ENCODE data around the gene CA5B.
"Not testable (repeated sequence)": the region's sequence is repeated elsewhere in the genome, so short reads cannot be mapped to it uniquely, and the experiment has no call there.

Gene CA5B, protein sequence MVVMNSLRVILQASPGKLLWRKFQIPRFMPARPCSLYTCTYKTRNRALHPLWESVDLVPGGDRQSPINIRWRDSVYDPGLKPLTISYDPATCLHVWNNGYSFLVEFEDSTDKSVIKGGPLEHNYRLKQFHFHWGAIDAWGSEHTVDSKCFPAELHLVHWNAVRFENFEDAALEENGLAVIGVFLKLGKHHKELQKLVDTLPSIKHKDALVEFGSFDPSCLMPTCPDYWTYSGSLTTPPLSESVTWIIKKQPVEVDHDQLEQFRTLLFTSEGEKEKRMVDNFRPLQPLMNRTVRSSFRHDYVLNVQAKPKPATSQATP

DNA sequence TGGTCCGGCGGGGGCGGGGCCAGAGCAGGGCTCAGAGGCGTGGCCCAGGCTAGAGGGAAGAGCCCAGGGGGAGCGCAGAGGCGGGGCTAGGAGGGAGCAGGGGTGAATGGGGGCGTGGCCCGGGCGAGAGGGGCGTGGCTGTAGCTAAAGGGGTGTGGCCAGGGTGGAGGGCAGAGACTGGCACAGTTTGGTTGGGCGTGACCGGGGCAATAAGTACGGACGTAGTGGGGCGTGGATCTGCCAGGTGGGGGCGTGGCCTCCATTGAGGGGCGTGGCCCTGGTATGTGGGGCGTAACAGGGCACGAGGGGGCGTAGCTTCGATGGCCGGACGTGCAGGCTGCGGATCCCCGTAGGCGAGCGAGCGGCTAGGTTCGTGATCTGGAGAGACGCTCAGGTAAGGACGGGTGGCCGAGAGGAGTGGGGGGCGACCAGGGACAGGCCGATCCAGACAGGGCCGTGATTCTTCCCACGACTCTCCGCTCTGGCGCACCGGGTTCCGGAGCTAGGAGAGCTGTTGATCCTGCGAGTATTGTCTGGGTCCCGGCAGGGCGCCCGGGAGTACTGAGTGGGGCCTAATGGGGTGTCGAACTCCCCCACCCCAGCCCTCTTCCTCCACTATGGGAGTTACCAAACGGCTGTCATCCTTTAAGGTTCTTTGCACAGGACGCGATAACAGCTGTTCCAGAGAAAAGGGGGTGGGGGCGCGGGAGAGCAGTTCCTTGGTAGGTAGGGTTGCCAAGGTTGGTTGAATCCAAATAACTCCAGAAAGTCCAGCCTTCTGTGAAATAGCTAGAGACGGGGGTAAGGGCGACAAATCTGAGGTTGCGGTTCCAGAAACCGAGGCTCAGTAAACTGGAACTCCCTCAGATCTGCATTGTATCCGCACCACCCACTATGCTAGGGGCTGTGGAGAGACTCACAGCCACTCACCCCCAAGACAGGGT lies at the start of gene CA5B:
Gene CA5B (plus strand): TSS at position 312 of the 944 bp plus-strand sequence. CDS start 11,754 bp downstream, outside the sequence.
- Histone ChIP-seq H3K27ac (ENCODE audit: low read length) (no peak within 1 kb of the TSS), H3K4me1 (ENCODE audit: control insufficient read depth, insufficient read depth, low read length) (peaks cover 7% of the 10 kb centered on the region), H3K36me3 (ENCODE audit: control insufficient read depth in 2 of 2, insufficient read depth in 2 of 2, low read length in 2 of 2) (no peaks in the 10 kb centered on the region), H3K4me3 (ENCODE audit: low read length in 2 of 2) (peak within 1 kb of the TSS; percentile 72 to 78), H3K9me3 (ENCODE audit: control insufficient read depth in 2 of 2, low read length in 2 of 2) (no peaks in the 10 kb centered on the region), H3K9ac (ENCODE audit: low read length in 2 of 2) (peak within 1 kb of the TSS; percentile 48 to 60), H3K27me3 (ENCODE audit: control insufficient read depth in 1 of 2, insufficient read depth in 2 of 2, low read length in 2 of 2) (no peaks in the 10 kb centered on the region)

DNA sequence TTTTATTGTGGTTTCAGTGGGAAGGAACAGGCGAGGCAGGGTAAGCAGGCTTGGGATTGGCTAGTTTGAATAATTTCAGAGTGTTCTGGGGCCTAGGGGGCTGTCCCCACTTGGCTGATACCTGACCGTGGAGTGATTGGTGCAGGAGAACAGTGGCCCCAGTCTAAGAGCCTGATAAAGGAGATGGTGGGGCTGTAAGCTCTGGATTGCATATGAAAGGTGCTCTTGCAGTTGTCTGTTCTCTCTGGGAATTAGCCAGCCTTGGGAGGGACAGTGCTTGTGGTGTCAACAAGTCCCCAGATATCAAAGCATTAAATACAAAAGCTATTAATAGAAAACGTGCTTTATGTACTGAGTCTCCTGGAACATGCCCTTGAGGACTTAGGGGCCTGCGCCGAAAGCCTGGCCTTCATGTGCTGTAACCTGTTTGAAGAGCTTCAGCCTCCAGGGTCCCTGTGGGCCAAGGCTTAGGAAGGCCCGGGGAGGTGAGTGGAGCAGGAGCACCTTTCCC lies 43.1 kb upstream of the CA5B start:
- Histone ChIP-seq H3K27ac (ENCODE audit: low read length) (no peak overlapping the region), H3K27me3 (ENCODE audit: control insufficient read depth in 1 of 2, insufficient read depth in 2 of 2, low read length in 2 of 2) (no peaks in the 10 kb centered on the region), H3K36me3 (ENCODE audit: control insufficient read depth in 2 of 2, insufficient read depth in 2 of 2, low read length in 2 of 2) (peaks cover 0 to 15% of the 10 kb centered on the region in 2 donors), H3K9me3 (ENCODE audit: control insufficient read depth in 2 of 2, low read length in 2 of 2) (no peaks in the 10 kb centered on the region), H3K9ac (ENCODE audit: low read length in 2 of 2) (no peak overlapping the region), H3K4me1 (ENCODE audit: control insufficient read depth, insufficient read depth, low read length) (no peaks in the 10 kb centered on the region), H3K4me3 (ENCODE audit: low read length in 2 of 2) (no peak overlapping the region)

DNA sequence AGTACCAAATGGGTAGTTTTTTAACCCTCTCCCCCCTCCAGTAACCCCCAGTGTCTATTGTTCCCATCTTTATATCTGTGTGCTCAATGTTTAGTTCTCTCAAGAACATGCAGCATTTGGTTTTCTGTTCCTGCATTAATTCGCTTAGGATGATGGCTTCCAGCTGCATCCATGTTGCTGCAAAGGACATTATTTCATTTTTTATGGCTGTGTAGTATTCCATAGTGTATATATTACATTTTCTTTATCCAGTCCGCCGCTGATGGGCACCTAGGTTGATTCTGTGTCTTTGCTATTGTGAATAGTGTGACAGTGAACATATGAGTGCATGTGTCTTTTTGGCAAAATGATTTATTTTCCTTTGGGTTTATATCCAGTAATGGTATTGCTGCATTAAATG lies 41.6 kb upstream of the CA5B start:
- H3K27me3 ChIP-seq (ENCODE audit: control insufficient read depth in 1 of 2, insufficient read depth in 2 of 2, low read length in 2 of 2): no peaks in the 10 kb centered on the region
- H3K27ac ChIP-seq (ENCODE audit: low read length): no peak overlapping the region
- H3K4me1 ChIP-seq (ENCODE audit: control insufficient read depth, insufficient read depth, low read length): no peaks in the 10 kb centered on the region
- H3K36me3 ChIP-seq (ENCODE audit: control insufficient read depth in 2 of 2, insufficient read depth in 2 of 2, low read length in 2 of 2): peaks cover 0 to 11% of the 10 kb centered on the region in 2 donors
- H3K9me3 ChIP-seq (ENCODE audit: control insufficient read depth in 2 of 2, low read length in 2 of 2): no peaks in the 10 kb centered on the region
- H3K4me3 ChIP-seq (ENCODE audit: low read length in 2 of 2): no peak overlapping the region
- H3K9ac ChIP-seq (ENCODE audit: low read length in 2 of 2): no peak overlapping the region

DNA sequence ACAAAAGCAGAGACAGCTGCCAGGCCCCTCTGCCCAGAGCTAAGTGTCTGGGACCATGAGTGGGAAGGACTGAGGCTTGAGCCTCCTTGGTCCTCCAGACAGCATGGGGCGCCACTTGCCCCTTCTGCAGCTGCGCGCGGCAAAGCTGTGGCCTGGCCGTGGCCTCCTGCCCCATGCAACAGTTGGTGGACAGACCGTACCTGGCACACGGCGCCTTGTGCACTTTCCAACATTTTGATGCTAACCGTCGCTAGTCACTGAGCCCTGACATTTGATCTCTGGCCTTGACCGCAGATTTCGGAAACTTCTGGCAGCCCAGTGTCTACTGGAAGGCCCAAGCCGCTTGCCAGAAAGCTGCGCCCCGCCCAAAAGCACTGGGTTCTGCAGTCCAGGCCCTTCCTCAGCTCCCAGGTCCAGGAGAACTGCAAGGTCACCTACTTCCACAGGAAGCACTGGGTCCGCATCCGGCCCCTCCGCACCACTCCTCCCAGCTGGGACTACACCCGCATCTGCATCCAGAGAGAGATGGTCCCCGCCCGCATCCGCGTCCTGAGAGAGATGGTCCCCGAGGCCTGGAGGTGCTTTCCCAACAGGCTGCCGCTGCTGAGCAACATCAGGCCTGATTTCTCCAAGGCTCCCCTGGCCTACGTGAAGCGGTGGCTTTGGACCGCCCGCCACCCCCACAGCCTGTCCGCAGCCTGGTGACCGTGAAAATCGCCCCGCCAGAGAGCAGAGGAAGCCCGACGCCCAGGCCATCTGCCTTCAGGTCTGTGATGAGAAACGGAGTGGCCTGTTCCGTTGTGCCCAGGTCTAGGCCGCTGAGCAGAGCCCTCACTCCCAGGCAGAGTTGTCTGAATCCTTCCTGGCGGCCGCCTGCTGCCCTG lies 35.3 kb upstream of the CA5B start:
- H3K36me3 ChIP-seq (ENCODE audit: control insufficient read depth in 2 of 2, insufficient read depth in 2 of 2, low read length in 2 of 2): peaks cover 0 to 2% of the 10 kb centered on the region in 2 donors
- no peaks in the 10 kb centered on the region for H3K9me3 ChIP-seq (ENCODE audit: control insufficient read depth in 2 of 2, low read length in 2 of 2)
- H3K4me1 ChIP-seq (ENCODE audit: control insufficient read depth, insufficient read depth, low read length): no peaks in the 10 kb centered on the region
- H3K27me3 ChIP-seq (ENCODE audit: control insufficient read depth in 1 of 2, insufficient read depth in 2 of 2, low read length in 2 of 2): no peaks in the 10 kb centered on the region
- no peak overlapping the region for H3K9ac ChIP-seq (ENCODE audit: low read length in 2 of 2)
- no peak overlapping the region for H3K27ac ChIP-seq (ENCODE audit: low read length)
- no peak overlapping the region for H3K4me3 ChIP-seq (ENCODE audit: low read length in 2 of 2)

DNA sequence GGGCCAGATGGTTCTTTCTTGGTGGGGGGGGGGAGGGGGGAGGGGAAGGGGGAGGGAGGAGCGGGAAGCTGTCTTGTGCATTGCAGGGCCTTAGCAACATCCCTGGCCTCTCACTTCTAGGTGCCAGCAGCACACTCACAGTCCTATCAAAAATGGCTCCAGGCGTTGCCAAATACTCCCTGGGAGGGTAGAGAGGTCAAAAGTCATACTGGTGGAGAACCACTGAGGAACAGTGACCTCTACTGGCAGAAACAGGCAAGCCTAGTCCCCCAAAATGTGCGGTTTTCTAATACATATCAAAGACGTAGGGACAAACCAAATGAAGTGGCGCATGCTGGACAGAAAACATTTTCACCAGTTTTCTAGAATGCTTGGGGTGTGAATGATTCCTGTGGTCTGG lies 34.3 kb upstream of the CA5B start:
- H3K4me1 ChIP-seq (ENCODE audit: control insufficient read depth, insufficient read depth, low read length); H3K9me3 ChIP-seq (ENCODE audit: control insufficient read depth in 2 of 2, low read length in 2 of 2); H3K9ac ChIP-seq (ENCODE audit: low read length in 2 of 2); H3K36me3 ChIP-seq (ENCODE audit: control insufficient read depth in 2 of 2, insufficient read depth in 2 of 2, low read length in 2 of 2); H3K27me3 ChIP-seq (ENCODE audit: control insufficient read depth in 1 of 2, insufficient read depth in 2 of 2, low read length in 2 of 2); H3K4me3 ChIP-seq (ENCODE audit: low read length in 2 of 2); H3K27ac ChIP-seq (ENCODE audit: low read length): not testable (repeated sequence)

DNA sequence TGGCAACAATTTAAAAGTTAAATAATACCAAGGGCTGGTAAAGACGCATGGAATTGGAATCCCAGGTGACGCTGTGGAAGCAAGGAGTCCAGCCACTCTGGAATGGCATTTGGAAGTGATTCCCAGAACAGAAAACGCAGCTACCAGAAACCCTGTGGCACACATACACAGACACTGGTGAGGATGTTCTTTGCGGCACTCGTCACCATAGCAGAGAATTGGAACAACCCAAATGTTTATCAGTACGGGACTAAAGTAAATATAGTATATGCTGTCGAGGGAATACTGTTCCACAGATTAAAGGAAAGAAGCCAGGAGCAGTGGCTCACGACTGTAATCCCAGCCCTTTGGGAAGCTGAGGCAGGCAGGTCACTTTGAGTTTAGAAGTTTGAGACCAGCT lies 33.8 kb upstream of the CA5B start:
- not testable (repeated sequence) for H3K27me3 ChIP-seq (ENCODE audit: control insufficient read depth in 1 of 2, insufficient read depth in 2 of 2, low read length in 2 of 2); H3K4me3 ChIP-seq (ENCODE audit: low read length in 2 of 2); H3K4me1 ChIP-seq (ENCODE audit: control insufficient read depth, insufficient read depth, low read length); H3K27ac ChIP-seq (ENCODE audit: low read length); H3K9me3 ChIP-seq (ENCODE audit: control insufficient read depth in 2 of 2, low read length in 2 of 2); H3K9ac ChIP-seq (ENCODE audit: low read length in 2 of 2); H3K36me3 ChIP-seq (ENCODE audit: control insufficient read depth in 2 of 2, insufficient read depth in 2 of 2, low read length in 2 of 2)

DNA sequence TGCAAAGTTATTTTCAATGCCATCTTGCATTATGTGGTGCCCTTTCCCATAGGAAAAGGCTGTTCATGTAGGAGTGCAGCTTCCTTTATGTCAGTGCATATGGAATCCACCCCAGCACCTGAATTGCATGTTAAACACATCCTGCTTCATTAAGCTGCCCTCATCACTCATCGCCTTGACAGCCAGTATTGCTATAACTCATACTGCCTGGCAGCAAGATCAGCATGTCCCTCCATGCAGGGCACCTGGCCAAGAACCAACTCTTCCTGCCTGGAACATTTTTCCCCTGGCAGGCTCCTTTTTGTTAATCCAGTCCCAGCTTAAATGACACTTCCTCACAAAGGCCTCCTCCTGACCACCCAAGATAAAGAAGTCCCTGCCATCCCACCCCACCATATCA lies 23.5 kb upstream of the CA5B start:
- H3K27me3 ChIP-seq (ENCODE audit: control insufficient read depth in 1 of 2, insufficient read depth in 2 of 2, low read length in 2 of 2): no peaks in the 10 kb centered on the region
- no peak overlapping the region for H3K4me3 ChIP-seq (ENCODE audit: low read length in 2 of 2)
- H3K9ac ChIP-seq (ENCODE audit: low read length in 2 of 2): no peak overlapping the region
- H3K4me1 ChIP-seq (ENCODE audit: control insufficient read depth, insufficient read depth, low read length): no peaks in the 10 kb centered on the region
- no peaks in the 10 kb centered on the region for H3K36me3 ChIP-seq (ENCODE audit: control insufficient read depth in 2 of 2, insufficient read depth in 2 of 2, low read length in 2 of 2)
- H3K9me3 ChIP-seq (ENCODE audit: control insufficient read depth in 2 of 2, low read length in 2 of 2): no peaks in the 10 kb centered on the region
- no peak overlapping the region for H3K27ac ChIP-seq (ENCODE audit: low read length)

DNA sequence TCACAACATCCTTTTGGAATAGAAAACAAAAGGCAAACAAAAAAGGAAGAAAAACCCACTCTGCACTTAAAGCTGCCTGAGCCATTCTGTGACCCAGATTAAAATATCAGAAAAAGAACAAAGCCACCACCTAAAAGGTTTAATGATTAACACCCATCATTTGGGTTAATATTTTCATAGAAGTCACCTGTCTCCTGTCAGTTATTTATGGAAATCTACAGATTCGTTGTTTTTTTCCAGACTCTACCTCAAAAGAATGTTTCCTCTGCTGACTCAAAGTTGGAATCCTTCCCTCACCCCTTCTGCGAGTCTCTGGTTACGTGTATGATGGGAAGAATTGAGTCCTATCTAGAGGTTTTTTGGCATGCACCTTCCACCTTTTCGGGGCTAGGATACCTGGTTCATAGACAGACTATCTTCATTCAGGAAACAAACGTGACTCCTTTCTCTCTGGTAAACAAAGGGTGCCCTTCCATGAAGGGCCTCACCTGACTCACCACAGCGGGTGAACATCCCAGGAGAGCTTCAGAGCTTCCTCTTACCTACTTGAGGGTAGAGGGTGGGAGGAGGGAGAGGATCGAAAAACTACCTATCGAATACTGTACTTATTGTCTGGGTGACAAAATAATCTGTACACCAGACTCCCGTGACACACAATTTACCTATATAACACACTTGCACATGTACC lies 19.6 kb upstream of the CA5B start:
- Histone ChIP-seq H3K9ac (ENCODE audit: low read length in 2 of 2) (no peak overlapping the region), H3K4me3 (ENCODE audit: low read length in 2 of 2) (no peak overlapping the region), H3K27me3 (ENCODE audit: control insufficient read depth in 1 of 2, insufficient read depth in 2 of 2, low read length in 2 of 2) (no peaks in the 10 kb centered on the region), H3K9me3 (ENCODE audit: control insufficient read depth in 2 of 2, low read length in 2 of 2) (no peaks in the 10 kb centered on the region), H3K4me1 (ENCODE audit: control insufficient read depth, insufficient read depth, low read length) (no peaks in the 10 kb centered on the region), H3K36me3 (ENCODE audit: control insufficient read depth in 2 of 2, insufficient read depth in 2 of 2, low read length in 2 of 2) (no peaks in the 10 kb centered on the region), H3K27ac (ENCODE audit: low read length) (no peak overlapping the region)

DNA sequence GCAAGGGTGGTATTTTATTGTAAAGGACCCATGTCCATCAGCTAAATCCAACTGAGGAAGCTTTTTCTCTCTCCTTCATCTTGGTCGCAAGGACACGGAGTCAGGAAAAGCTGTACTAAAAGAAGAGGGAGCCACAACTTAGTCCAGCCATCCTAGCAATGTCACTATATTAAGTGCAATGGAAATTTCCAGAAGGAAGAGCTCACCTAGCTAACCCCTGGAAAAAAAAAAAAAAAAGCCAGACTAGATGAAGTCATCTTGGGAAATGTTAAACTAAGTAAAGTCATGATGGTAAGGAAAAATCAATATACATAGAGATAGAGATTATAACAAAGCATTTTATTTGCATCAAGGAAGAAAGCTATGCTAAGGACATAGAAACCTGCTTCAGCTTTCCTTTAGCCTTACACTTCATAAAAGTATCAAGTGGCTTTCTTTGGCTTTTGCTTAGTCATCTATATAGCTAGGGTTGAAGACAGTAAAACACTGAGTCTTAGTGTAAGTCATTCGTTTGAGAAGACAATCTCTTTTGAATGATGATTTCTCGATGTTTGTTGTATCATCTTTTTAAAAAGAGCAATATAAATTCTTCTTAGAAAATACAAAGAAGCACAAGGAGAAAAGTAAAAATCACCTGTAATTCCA lies 18.6 kb upstream of the CA5B start:
- H3K9me3 ChIP-seq (ENCODE audit: control insufficient read depth in 2 of 2, low read length in 2 of 2): no peaks in the 10 kb centered on the region
- H3K27ac ChIP-seq (ENCODE audit: low read length): no peak overlapping the region
- no peaks in the 10 kb centered on the region for H3K4me1 ChIP-seq (ENCODE audit: control insufficient read depth, insufficient read depth, low read length)
- H3K27me3 ChIP-seq (ENCODE audit: control insufficient read depth in 1 of 2, insufficient read depth in 2 of 2, low read length in 2 of 2): no peaks in the 10 kb centered on the region
- no peak overlapping the region for H3K4me3 ChIP-seq (ENCODE audit: low read length in 2 of 2)
- H3K36me3 ChIP-seq (ENCODE audit: control insufficient read depth in 2 of 2, insufficient read depth in 2 of 2, low read length in 2 of 2): no peaks in the 10 kb centered on the region
- H3K9ac ChIP-seq (ENCODE audit: low read length in 2 of 2): no peak overlapping the region
